Measurements from ENCODE around the gene KCNN3.

DNA sequence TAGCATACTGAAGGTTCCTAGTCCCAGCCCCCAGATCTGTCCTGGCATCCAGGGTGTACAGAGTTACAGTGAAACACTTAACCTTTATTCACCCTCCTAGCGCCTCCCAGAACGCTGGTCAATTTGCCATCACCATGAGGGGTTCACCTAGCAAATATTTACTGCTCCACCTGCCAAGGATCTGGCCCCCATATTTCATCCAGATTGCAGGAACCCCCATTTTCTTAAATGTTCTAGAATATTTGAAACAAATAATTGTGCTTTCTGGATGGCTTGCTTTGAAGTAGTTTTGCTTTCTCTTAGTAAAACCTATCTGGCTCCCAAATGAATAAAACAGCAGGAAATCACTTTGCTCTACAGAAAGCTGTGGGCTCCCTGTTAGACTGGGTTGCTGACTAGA is 37.7 kb downstream of the KCNN3 start:
- TF ChIP-seq, protein P1, sequence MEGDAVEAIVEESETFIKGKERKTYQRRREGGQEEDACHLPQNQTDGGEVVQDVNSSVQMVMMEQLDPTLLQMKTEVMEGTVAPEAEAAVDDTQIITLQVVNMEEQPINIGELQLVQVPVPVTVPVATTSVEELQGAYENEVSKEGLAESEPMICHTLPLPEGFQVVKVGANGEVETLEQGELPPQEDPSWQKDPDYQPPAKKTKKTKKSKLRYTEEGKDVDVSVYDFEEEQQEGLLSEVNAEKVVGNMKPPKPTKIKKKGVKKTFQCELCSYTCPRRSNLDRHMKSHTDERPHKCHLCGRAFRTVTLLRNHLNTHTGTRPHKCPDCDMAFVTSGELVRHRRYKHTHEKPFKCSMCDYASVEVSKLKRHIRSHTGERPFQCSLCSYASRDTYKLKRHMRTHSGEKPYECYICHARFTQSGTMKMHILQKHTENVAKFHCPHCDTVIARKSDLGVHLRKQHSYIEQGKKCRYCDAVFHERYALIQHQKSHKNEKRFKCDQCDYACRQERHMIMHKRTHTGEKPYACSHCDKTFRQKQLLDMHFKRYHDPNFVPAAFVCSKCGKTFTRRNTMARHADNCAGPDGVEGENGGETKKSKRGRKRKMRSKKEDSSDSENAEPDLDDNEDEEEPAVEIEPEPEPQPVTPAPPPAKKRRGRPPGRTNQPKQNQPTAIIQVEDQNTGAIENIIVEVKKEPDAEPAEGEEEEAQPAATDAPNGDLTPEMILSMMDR (IDR thresholded peaks at IDR 0.05), result no peak
- TF ChIP-seq EP300 (IDR thresholded peaks at IDR 0.05), result no peak
- no peak for TF ChIP-seq POLR2AphosphoS5 (IDR thresholded peaks at IDR 0.05)
- no peak for TF ChIP-seq POLR2A (IDR thresholded peaks at IDR 0.05)
